PFSK-1 (cell line): ENCODE measurements around the gene NR5A1.

Experiments
- FOXP2 ChIP-seq: optimal IDR thresholded peaks from 2 replicates; pipeline ENCODE3; 2011; ENCODE audit warnings: borderline replicate concordance, control low read depth, inconsistent platforms; ENCODE audit not compliant: insufficient read depth; ENCODE audit errors: extremely low read length, extremely low read depth
- POLR2AphosphoS5 ChIP-seq: IDR thresholded peaks from 2 replicates; pipeline ENCODE4 v1.6.1; 2012; ENCODE audit warnings: low read depth, mild to moderate bottlenecking, control low read depth, low read length, moderate library complexity
- REST ChIP-seq, 2 experiments: IDR thresholded peaks; 2 replicates each; pipeline versions ENCODE4 v1.6.1 to v1.8.0; 2011 to 2012; ENCODE audit warnings: low read depth in 2 of 2, low read length in 2 of 2, control low read depth in 1 of 2, inconsistent platforms in 1 of 2, mild to moderate bottlenecking in 1 of 2, moderate library complexity in 1 of 2; ENCODE audit not compliant: insufficient read depth in 1 of 2
- SIN3A ChIP-seq: IDR thresholded peaks from 2 replicates; pipeline ENCODE4 v1.6.1; 2012; ENCODE audit warnings: mild to moderate bottlenecking, low read length, moderate library complexity, borderline replicate concordance; ENCODE audit not compliant: insufficient read depth
- TAF1 ChIP-seq: IDR thresholded peaks from 2 replicates; pipeline ENCODE4 v1.6.1; 2012; ENCODE audit warnings: low read length, control low read depth, borderline replicate concordance; ENCODE audit not compliant: insufficient read depth

Gene NR5A1

GRCh38 chr9:124491049-124491975 is 15.9 kb downstream of the NR5A1 start:
- no peak for TF ChIP-seq POLR2AphosphoS5
- TF ChIP-seq REST (IDR thresholded peaks at IDR 0.05; ENCODE audit: insufficient read depth in 1 of 2, low read depth in 2 of 2, low read length in 2 of 2): no peak
- TF ChIP-seq SIN3A: no peak
- no peak for TF ChIP-seq TAF1
- no peak for TF ChIP-seq FOXP2

DNA sequence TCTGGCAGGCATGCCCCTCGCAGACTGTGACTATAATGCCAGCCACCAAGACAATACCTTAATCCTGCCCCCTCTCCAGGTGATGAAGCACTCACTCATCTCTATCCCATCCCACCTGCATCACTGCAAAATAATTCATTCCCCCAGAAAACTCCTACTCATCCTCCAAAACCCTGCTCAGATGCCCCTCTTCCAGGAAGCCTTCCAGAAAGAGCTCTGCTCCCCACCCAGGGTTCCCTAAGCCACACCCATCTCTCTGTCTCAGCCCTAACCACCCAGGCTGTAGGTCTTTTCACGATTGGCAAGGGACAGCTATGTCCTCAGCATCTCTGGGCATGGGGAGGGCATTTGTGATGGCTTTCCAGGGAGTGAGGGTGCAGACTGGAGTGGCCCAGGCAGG is 17.2 kb downstream of the NR5A1 start:
- TF ChIP-seq POLR2AphosphoS5: no peak
- no peak for TF ChIP-seq SIN3A
- no peak for TF ChIP-seq TAF1
- no peak for TF ChIP-seq REST (IDR thresholded peaks at IDR 0.05; ENCODE audit: insufficient read depth in 1 of 2, low read depth in 2 of 2, low read length in 2 of 2)
- no peak for TF ChIP-seq FOXP2

GRCh38 chr9:124489222-124489621 is 18.0 kb downstream of the NR5A1 start:
- TF ChIP-seq SIN3A (no peak), FOXP2 (no peak), REST (IDR thresholded peaks at IDR 0.05; ENCODE audit: insufficient read depth in 1 of 2, low read depth in 2 of 2, low read length in 2 of 2) (no peak), TAF1 (no peak), POLR2AphosphoS5 (no peak)

DNA sequence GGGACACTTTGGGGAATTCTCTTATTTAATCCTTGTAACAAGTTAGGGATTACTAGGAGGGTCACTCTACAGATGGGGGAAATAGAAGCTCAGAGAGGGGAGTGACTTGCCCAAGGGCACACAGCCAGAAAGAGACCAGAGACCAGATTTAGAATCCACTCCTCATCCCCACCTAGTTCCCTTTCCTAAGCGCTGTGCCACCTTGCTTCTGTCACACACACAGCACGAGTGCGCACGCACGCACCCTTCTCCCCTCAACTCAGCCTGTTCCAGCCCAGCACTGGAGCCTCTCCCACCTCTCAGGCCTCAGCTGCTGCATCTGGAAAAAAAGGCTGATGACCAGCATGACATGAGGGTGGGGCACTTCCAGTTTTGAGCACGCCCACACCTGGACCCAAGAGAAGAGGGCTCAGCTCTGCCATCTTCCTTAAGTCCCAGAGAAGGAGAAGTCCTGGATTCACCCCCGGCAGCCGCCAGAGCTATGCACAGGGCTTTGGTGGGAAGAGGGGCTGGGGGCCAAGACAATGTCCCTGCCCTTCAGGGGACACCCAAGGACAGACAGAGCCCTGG is 18.5 kb downstream of the NR5A1 start:
- no peak for TF ChIP-seq FOXP2
- no peak for TF ChIP-seq SIN3A
- TF ChIP-seq POLR2AphosphoS5: no peak

GRCh38 chr9:124487260-124488182 is 19.7 kb downstream of the NR5A1 start:
- TF ChIP-seq REST (IDR thresholded peaks at IDR 0.05; ENCODE audit: insufficient read depth in 1 of 2, low read depth in 2 of 2, low read length in 2 of 2): no peak
- no peak for TF ChIP-seq POLR2AphosphoS5
- no peak for TF ChIP-seq FOXP2
- TF ChIP-seq TAF1: no peak
- no peak for TF ChIP-seq SIN3A
